SK-N-MC (cell line): ENCODE measurements around the gene ADK.

Source experiments
- DNase-seq: peaks from one replicate; pipeline ENCODE4 v3.0.0-alpha.2; 2011; ENCODE audit warnings: low read depth, low spot score
- H3K27ac ChIP-seq: fragments of 200-600 bp; sonication (generic); 2 replicates; pipeline ENCODE4 v1.5.1; 2016; ENCODE audit warnings: mixed run types
- H3K36me3 ChIP-seq: fragments of 200-600 bp; sonication (generic); 2 replicates; pipeline ENCODE4 v1.6.1; 2017; ENCODE audit warnings: antibody characterized with exemption, low read length, mixed read lengths; ENCODE audit not compliant: insufficient read depth
- H3K4me3 ChIP-seq: fragments of 200-600 bp; sonication (generic); 2 replicates; pipeline ENCODE4 v1.5.1; 2016
- H3K9ac ChIP-seq: fragments of 200-600 bp; sonication (generic); 2 replicates; pipeline ENCODE4 v1.8.0; 2017; ENCODE audit warnings: mixed run types, mixed read lengths; ENCODE audit not compliant: insufficient read length
- H3K9me3 ChIP-seq: fragments of 200-600 bp; sonication (generic); 2 replicates; pipeline ENCODE4 v1.6.1; 2017; ENCODE audit warnings: low read depth, mild to moderate bottlenecking, antibody characterized with exemption, low read length, moderate library complexity, mixed read lengths
- EZH2 ChIP-seq: fragments of 200-600 bp; sonication (generic); IDR thresholded peaks from one replicate; pipeline ENCODE4 v1.6.1; 2017; ENCODE audit warnings: antibody characterized with exemption
- FOXP2 ChIP-seq: optimal IDR thresholded peaks from 2 replicates; pipeline ENCODE3; 2011; ENCODE audit warnings: mild to moderate bottlenecking, moderate library complexity; ENCODE audit not compliant: insufficient read depth; ENCODE audit errors: extremely low read length, control extremely low read depth
- POLR2AphosphoS5 ChIP-seq: IDR thresholded peaks from 2 replicates; pipeline ENCODE4 v1.6.1; 2012; ENCODE audit warnings: mild to moderate bottlenecking, low read depth, low read length, borderline replicate concordance

Gene ADK

DNA sequence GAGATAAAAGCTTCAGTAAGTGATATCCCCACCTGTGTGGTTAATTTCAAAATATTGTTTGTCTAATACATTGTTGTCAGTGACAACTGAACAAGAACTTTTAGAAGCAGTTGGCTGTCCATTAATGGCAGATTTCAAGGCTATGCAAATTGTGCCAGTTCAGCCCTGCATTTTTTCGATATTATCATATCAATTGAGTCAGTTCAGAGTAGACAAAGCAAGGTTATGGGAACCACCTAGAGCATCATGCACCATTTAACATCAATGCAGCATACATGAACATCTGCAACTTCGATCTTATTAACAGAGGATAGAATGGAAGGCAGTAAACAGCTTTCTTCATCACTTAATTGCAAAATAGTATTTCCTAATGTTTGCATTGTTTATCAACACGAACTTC is 494.7 kb downstream of the ADK start:
- TF ChIP-seq POLR2AphosphoS5, result no peak
- no peak for TF ChIP-seq FOXP2
- TF ChIP-seq EZH2, result no peak
- no peak overlapping the region for H3K27ac ChIP-seq
- DNase-seq, result no peak

GRCh38 chr10:74650613-74651012 is 499.6 kb downstream of the ADK start:
- no peak for DNase-seq
- no peaks in the 10 kb centered on the region for H3K36me3 ChIP-seq
- TF ChIP-seq FOXP2, result no peak
- no peak for TF ChIP-seq POLR2AphosphoS5
- H3K27ac ChIP-seq, result no peak overlapping the region
- H3K9ac ChIP-seq, result no peak overlapping the region
- H3K4me3 ChIP-seq, result no peak overlapping the region
- no peaks in the 10 kb centered on the region for H3K9me3 ChIP-seq

More for the DNA sequence above, 494.7 kb downstream of the ADK start:
- Histone ChIP-seq H3K36me3 (no peaks in the 10 kb centered on the region), H3K9me3 (no peaks in the 10 kb centered on the region), H3K4me3 (no peak overlapping the region), H3K9ac (no peak overlapping the region)

- DNase-seq, result no peak
- Histone ChIP-seq H3K9me3 (no peaks in the 10 kb centered on the region), H3K9ac (no peak overlapping the region), H3K4me3 (no peak overlapping the region), H3K36me3 (no peaks in the 10 kb centered on the region), H3K27ac (no peak overlapping the region)
- TF ChIP-seq EZH2, result no peak
- TF ChIP-seq POLR2AphosphoS5, result no peak
- no peak for TF ChIP-seq FOXP2
Observed at GRCh38 chr10:74651565-74651964, 500.5 kb downstream of the ADK start.

DNA sequence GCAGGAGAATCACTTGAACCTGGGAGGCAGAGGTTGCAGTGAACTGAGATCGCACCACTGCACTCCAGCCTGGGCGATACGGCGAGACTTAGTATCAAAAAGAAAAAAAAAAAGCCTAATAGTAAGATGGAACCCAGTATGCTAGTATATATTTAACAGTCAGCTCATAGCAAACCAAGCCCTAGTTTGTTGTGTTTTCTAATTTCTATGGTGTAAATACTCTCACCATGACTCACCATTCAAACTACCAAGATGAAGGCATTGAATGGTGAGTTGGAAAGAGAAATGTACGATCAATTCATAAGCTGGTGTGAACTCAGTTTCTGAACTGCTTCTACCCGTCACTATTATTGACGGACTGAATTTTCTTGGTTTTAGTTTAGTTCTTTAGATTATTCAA is 501.6 kb downstream of the ADK start:
- Histone ChIP-seq H3K4me3 (no peak overlapping the region), H3K36me3 (no peaks in the 10 kb centered on the region), H3K27ac (no peak overlapping the region), H3K9me3 (no peaks in the 10 kb centered on the region), H3K9ac (no peak overlapping the region)
- DNase-seq, result no peak
- TF ChIP-seq EZH2 (no peak), FOXP2 (no peak), POLR2AphosphoS5 (no peak)

- no peaks in the 10 kb centered on the region for H3K9me3 ChIP-seq
- H3K36me3 ChIP-seq, result no peaks in the 10 kb centered on the region
- no peak overlapping the region for H3K9ac ChIP-seq
- H3K27ac ChIP-seq, result no peak overlapping the region
- TF ChIP-seq FOXP2 (no peak), EZH2 (no peak), POLR2AphosphoS5 (no peak)
- no peak overlapping the region for H3K4me3 ChIP-seq
- DNase-seq, result no peak
Observed at GRCh38 chr10:74658511-74658910, 507.5 kb downstream of the ADK start.

DNA sequence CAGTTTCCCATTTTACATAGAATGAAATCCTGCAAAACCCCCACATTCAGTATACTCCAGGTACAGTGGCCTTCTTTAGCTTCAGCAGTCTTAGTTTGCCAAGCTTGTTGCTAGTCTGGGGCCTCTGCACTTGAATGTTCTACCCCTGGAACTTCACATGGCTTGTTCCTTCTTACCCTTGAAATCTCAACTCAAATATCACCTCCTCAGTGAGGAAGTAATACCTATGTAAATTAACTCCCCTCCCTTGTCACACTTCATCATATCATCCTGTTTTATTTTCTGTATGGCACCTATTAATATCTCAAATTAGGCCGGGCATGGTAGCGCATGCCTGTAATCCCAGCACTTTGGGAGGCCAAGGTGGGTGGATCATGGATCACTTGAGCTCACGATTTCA is 511.6 kb downstream of the ADK start:
- H3K36me3 ChIP-seq, result no peaks in the 10 kb centered on the region
- H3K27ac ChIP-seq, result no peak overlapping the region
- H3K9me3 ChIP-seq, result no peaks in the 10 kb centered on the region
- TF ChIP-seq EZH2 (no peak), POLR2AphosphoS5 (no peak), FOXP2 (no peak)
- DNase-seq, result no peak
- no peak overlapping the region for H3K4me3 ChIP-seq
- H3K9ac ChIP-seq, result no peak overlapping the region

- Histone ChIP-seq H3K27ac (no peak overlapping the region), H3K4me3 (no peak overlapping the region), H3K36me3 (no peaks in the 10 kb centered on the region), H3K9ac (no peak overlapping the region), H3K9me3 (no peaks in the 10 kb centered on the region)
- TF ChIP-seq EZH2, result no peak
- no peak for DNase-seq
Observed at GRCh38 chr10:74669210-74669609, 518.2 kb downstream of the ADK start.

DNA sequence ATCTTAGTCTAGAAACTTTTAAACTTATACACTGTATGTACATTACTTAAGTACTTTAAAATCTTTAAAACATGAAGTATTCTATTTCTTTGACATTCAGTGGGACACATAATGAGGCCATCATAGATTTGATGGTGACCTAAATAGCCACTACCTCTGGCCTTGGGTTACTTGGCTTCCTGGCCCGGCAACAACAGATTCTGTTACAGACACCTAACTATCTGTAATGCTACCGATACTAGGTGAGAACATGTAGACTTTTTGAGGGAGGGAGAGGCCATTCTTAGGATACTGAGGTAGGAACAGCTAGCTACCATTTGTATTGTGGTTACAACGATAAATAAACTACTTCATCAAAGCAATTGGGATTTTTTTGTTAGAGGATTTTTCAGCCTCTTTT is 520.7 kb downstream of the ADK start:
- Histone ChIP-seq H3K9ac (no peak overlapping the region), H3K36me3 (no peaks in the 10 kb centered on the region), H3K4me3 (no peak overlapping the region), H3K9me3 (no peaks in the 10 kb centered on the region), H3K27ac (no peak overlapping the region)
- DNase-seq, result no peak
- TF ChIP-seq POLR2AphosphoS5 (no peak), EZH2 (no peak), FOXP2 (no peak)

DNA sequence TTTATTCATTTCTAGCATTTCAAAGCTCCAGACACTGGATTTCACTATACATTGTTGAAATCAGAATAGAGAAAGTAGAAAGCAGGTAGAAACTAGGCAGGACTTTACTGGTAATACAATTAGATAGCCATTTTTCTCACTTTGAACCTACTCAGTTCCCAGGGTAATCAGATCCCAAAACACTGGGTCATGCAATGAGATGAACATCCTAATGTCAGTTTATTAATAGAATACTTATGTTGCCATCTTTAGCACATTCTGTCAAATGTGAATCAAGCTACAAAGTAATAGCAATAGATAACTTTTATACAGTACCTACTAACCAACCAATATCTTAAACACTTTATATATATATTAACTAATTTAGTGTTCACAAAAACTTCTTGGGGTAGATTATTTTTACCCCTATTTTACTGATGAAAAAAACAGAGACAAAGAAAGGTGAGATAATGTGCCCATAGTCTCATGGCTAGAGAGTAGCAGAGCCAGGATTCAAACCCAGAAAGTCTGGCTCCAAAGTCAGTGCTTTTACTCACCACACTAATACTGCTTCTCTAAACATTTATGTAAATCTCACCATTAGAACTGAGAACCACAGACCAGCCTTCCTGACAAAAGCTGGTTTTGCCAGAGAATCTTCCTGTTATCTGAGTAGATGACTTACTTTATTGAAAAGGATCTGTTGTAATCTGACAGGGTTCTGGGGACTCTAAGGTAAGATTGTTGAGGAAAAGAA is 521.6 kb downstream of the ADK start:
- Histone ChIP-seq H3K4me3 (no peak overlapping the region), H3K9ac (no peak overlapping the region), H3K9me3 (no peaks in the 10 kb centered on the region), H3K27ac (no peak overlapping the region), H3K36me3 (no peaks in the 10 kb centered on the region)
- no peak for DNase-seq
- TF ChIP-seq POLR2AphosphoS5, result no peak
- no peak for TF ChIP-seq EZH2
- TF ChIP-seq FOXP2, result no peak
